Right lobe of liver (tissue), 4 donors: Measurements from ENCODE around the gene DDX11.
"Not testable (repeated sequence)": the region's sequence is repeated elsewhere in the genome, so short reads cannot be mapped to it uniquely, and the experiment has no call there.

ENCODE experiments used
- CTCF ChIP-seq, 4 donors: fragments of 200-600 bp in 3 of 4; fragments of 450-650 bp in 1 of 4; IDR thresholded peaks; one replicate each; pipeline versions ENCODE4 v1.5.1 to v1.8.0; 2016 to 2022; ENCODE audit warnings: antibody characterized with exemption in 4 of 4, mild to moderate bottlenecking in 2 of 4
- POLR2A ChIP-seq: fragments of 450-650 bp; IDR thresholded peaks from one replicate; pipeline ENCODE4 v1.6.1; 2017; ENCODE audit warnings: antibody characterized with exemption, mild to moderate bottlenecking
- donor health status: DM: no; HTN: no; CAD: no.
- donor health status: DM: no; HTN: no; CAD: no.
- donor health status: DM: no; HTN: yes; CAD: no.

GRCh38 chr12:31124158-31124557, 50.5 kb downstream of the DDX11 start:
- TF ChIP-seq CTCF (IDR thresholded peaks at IDR 0.05); POLR2A: not testable (repeated sequence)
